Activated T-cell treated with anti-CD3 and anti-CD28 coated beads for 48 hours (primary cell): ENCODE measurements around the gene RNF19B.

Experiments
- DNase-seq: peaks from one replicate; pipeline ENCODE4 v3.0.0-alpha.2; 2020; ENCODE audit warnings: low read depth

Gene RNF19B

GRCh38 chr1:32886828-32887414, 77.7 kb downstream of the RNF19B start:
- no peak for DNase-seq
